ENCODE data around the gene PEG3.

DNA sequence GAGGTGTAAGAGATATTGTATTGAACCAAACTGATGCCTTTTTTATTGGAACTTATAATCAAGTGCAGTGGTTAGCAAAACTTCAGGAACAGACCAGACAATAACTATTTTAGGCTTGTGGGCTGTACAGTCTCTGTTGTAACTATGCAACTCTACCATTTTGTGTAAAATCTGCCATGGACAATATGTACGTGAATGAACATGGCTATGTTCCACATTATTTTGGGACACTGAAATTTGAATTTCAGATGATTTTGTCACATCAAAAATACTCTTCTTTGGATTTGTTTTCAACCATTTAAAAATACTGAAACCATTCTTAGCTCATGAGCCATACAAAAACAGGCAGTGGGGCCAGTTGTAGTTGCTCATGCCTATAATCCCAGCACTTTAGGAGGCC, 27.9 kb upstream of the PEG3 start:
- TF ChIP-seq, protein P1, sequence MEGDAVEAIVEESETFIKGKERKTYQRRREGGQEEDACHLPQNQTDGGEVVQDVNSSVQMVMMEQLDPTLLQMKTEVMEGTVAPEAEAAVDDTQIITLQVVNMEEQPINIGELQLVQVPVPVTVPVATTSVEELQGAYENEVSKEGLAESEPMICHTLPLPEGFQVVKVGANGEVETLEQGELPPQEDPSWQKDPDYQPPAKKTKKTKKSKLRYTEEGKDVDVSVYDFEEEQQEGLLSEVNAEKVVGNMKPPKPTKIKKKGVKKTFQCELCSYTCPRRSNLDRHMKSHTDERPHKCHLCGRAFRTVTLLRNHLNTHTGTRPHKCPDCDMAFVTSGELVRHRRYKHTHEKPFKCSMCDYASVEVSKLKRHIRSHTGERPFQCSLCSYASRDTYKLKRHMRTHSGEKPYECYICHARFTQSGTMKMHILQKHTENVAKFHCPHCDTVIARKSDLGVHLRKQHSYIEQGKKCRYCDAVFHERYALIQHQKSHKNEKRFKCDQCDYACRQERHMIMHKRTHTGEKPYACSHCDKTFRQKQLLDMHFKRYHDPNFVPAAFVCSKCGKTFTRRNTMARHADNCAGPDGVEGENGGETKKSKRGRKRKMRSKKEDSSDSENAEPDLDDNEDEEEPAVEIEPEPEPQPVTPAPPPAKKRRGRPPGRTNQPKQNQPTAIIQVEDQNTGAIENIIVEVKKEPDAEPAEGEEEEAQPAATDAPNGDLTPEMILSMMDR (IDR thresholded peaks at IDR 0.05), result no peak
- no peak for TF ChIP-seq ZFX (IDR thresholded peaks at IDR 0.05; ENCODE audit: borderline replicate concordance)

All from 22Rv1 (cell line).